Measurements from ENCODE around the gene SCPEP1.

- TF ChIP-seq EZH2 (IDR thresholded peaks at IDR 0.05; ENCODE audit: insufficient read depth, poor library complexity, severe bottlenecking) (no peak), EZH2phosphoT487 (IDR thresholded peaks at IDR 0.05; ENCODE audit: insufficient read depth, low read depth) (no peak)
Observed at GRCh38 chr17:56933868-56934267, 44.1 kb upstream of the SCPEP1 start.

Data from GM23248 (cell line).